ENCODE measurements around the gene PPP3R1. TPM values are rescaled to one million over a fixed set of nuclear protein-coding genes. Genes with fewer than 3 reads are reported as not detected.

The PPP3R1 gene
- polyA plus RNA-seq, 2 of the 4 experiments (the other 2 are of a cell fraction), result 27.3 to 55.1 TPM

DNA sequence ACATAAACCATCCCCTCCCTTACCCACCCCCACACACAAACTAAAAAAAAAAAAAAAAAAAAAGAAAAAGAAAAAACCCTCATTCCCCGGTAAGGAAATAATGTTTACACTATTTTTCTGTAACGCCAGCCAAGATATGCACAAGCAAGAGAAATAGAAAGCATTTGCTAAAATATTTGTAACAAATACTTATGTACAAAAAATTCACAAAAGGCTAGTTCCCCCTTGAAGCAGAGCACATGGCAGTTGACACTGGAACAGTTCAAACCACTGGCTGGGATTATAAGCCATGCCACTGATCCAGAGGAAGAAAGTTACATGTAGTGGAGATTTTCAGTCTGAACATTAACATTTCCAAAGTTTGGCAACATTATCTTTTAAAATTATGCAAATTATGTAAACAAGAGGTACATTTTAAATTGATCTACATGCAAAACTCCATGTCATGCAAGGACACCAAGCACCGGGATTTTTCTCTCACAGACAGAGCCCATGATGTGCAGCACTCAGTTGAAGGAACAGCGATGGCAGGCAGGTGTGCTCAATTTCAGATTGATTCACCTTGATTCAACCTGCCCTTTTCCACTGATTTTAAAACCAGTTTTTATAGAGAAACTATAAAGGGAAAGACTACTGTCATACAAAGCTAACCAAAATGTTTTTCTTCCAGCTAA, 73.2 kb downstream of the PPP3R1 start:
- no peak for ATAC-seq

DNA sequence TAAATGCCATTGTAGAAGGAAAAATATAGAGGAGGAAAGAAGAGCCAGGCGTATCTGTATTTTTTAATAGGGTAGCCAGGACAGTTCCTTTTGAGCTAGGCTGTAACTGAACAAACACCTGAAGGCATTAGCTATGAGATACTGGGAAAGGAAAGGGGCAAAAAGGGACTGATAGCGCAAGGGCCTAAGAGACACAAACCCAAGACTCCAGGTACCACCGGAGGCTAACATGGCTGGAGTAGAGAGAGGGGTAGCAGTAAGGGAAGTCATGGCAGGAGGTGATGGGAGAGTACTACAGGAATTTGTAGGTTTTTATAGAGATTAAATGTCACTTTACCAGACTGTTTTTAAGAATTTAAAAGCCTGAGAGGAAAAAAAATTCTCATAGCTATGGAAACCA, 73.9 kb downstream of the PPP3R1 start:
- Histone ChIP-seq H3K4me3 (no peak overlapping the region), H3K27ac (no peak overlapping the region), H3K9me3 (no peaks in the 10 kb centered on the region), H3K4me1 (no peaks in the 10 kb centered on the region), H3K4me2 (no peak overlapping the region)
- WGBS (ENCODE audit: missing lambda C conversion rate), result 93% methylated on average over 3 of the region's 3 CpGs
- ATAC-seq, result peak in 1 of 2 experiments; percentile 36; a peak in 1 of 6 replicates
- ChIA-PET CTCF (interaction anchor here (1.2 to 5.2 kb wide), 7 partner anchors 7 to 66 kb away, joined by 3 to 36 read pairs (median 5); no protein-coding TSS in a partner anchor), POLR2A (interaction anchor here (1.4 kb wide), 1 partner anchor 21 kb away, joined by 3 read pairs; the partner anchor contains the start of gene PNO1)
- no peak for FAIRE-seq
- TF ChIP-seq RCOR1 (IDR thresholded peaks at IDR 0.05; ENCODE audit: low read depth, low read length), result no peak
- TF ChIP-seq TP53 (CRISPR knock-in tag; IDR thresholded peaks at IDR 0.05), result no peak
- TF ChIP-seq NPAS2 (CRISPR knock-in tag; IDR thresholded peaks at IDR 0.05; ENCODE audit: borderline replicate concordance), result no peak
- TF ChIP-seq, protein P1, sequence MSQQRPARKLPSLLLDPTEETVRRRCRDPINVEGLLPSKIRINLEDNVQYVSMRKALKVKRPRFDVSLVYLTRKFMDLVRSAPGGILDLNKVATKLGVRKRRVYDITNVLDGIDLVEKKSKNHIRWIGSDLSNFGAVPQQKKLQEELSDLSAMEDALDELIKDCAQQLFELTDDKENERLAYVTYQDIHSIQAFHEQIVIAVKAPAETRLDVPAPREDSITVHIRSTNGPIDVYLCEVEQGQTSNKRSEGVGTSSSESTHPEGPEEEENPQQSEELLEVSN (IDR thresholded peaks at IDR 0.05; ENCODE audit: borderline replicate concordance, low read depth), result no peak
- no peak for TF ChIP-seq HOXB5 (CRISPR knock-in tag; IDR thresholded peaks at IDR 0.05)
- no peak for DNase-seq (ENCODE audit: low read depth in 1 of 2, low spot score in 1 of 2)

More for the DNA sequence above, 73.2 kb downstream of the PPP3R1 start:
- 88% methylated on average over 4 of the region's 4 CpGs for WGBS (ENCODE audit: missing lambda C conversion rate)
- Histone ChIP-seq H3K4me1 (no peaks in the 10 kb centered on the region), H3K9me3 (no peaks in the 10 kb centered on the region), H3K4me3 (no peak overlapping the region), H3K27ac (no peak overlapping the region), H3K4me2 (no peak overlapping the region)
- POLR2A ChIA-PET, result interaction anchor here (0.9 kb wide), 1 partner anchor 73 kb away, joined by 3 read pairs; the partner anchor contains the start of gene PPP3R1
- CTCF ChIA-PET, result interaction anchor here (1.2 to 4.2 kb wide), 6 partner anchors 10 to 65 kb away, joined by 3 to 13 read pairs (median 6); no protein-coding TSS in a partner anchor
- TF ChIP-seq POLR2A (IDR thresholded peaks at IDR 0.05; ENCODE audit: low read length) (no peak), CBX8 (IDR thresholded peaks at IDR 0.05) (no peak), FOXS1 (CRISPR knock-in tag; IDR thresholded peaks at IDR 0.05) (no peak), TP53 (CRISPR knock-in tag; IDR thresholded peaks at IDR 0.05) (no peak), FOSB (CRISPR knock-in tag; IDR thresholded peaks at IDR 0.05) (no peak), RARB (CRISPR knock-in tag; IDR thresholded peaks at IDR 0.05) (no peak), MAZ (IDR thresholded peaks at IDR 0.05; ENCODE audit: borderline replicate concordance, low read depth, low read length) (no peak), HEYL (CRISPR knock-in tag; IDR thresholded peaks at IDR 0.05) (no peak), CBX2 (IDR thresholded peaks at IDR 0.05; ENCODE audit: borderline replicate concordance, low read depth) (no peak), ZSCAN20 (CRISPR knock-in tag; IDR thresholded peaks at IDR 0.05) (no peak), POLR2AphosphoS2 (conservative IDR thresholded peaks at IDR 0.05; ENCODE audit: low read length) (no peak), NR3C1 (IDR thresholded peaks at IDR 0.05) (no peak), KDM5A (IDR thresholded peaks at IDR 0.05) (no peak), FOSL2 (IDR thresholded peaks at IDR 0.05) (no peak), FOSL2 (CRISPR knock-in tag; IDR thresholded peaks at IDR 0.05) (no peak), HOXB5 (CRISPR knock-in tag; IDR thresholded peaks at IDR 0.05) (no peak)
- TF ChIP-seq, protein P2, sequence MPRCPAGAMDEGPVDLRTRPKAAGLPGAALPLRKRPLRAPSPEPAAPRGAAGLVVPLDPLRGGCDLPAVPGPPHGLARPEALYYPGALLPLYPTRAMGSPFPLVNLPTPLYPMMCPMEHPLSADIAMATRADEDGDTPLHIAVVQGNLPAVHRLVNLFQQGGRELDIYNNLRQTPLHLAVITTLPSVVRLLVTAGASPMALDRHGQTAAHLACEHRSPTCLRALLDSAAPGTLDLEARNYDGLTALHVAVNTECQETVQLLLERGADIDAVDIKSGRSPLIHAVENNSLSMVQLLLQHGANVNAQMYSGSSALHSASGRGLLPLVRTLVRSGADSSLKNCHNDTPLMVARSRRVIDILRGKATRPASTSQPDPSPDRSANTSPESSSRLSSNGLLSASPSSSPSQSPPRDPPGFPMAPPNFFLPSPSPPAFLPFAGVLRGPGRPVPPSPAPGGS (IDR thresholded peaks at IDR 0.05), result no peak
- TF ChIP-seq, protein P3, sequence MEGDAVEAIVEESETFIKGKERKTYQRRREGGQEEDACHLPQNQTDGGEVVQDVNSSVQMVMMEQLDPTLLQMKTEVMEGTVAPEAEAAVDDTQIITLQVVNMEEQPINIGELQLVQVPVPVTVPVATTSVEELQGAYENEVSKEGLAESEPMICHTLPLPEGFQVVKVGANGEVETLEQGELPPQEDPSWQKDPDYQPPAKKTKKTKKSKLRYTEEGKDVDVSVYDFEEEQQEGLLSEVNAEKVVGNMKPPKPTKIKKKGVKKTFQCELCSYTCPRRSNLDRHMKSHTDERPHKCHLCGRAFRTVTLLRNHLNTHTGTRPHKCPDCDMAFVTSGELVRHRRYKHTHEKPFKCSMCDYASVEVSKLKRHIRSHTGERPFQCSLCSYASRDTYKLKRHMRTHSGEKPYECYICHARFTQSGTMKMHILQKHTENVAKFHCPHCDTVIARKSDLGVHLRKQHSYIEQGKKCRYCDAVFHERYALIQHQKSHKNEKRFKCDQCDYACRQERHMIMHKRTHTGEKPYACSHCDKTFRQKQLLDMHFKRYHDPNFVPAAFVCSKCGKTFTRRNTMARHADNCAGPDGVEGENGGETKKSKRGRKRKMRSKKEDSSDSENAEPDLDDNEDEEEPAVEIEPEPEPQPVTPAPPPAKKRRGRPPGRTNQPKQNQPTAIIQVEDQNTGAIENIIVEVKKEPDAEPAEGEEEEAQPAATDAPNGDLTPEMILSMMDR (IDR thresholded peaks at IDR 0.05), result no peak
- TF ChIP-seq, protein P4, sequence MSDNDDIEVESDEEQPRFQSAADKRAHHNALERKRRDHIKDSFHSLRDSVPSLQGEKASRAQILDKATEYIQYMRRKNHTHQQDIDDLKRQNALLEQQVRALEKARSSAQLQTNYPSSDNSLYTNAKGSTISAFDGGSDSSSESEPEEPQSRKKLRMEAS (IDR thresholded peaks at IDR 0.05), result no peak
- no peak for FAIRE-seq
- DNase-seq (ENCODE audit: low read depth in 1 of 2, low spot score in 1 of 2), result no peak
